H9 (cell line): ENCODE results near the gene KCNJ12. TPM values are rescaled to one million over a fixed set of nuclear protein-coding genes. Genes with fewer than 3 reads are reported as not detected.

Experiments
- DNase-seq: peaks from one replicate; pipeline ENCODE4 v3.0.0-alpha.2; 2017
- H2AFZ ChIP-seq: one replicate; pipeline ENCODE4 v1.6.1; 2013; ENCODE audit warnings: mild to moderate bottlenecking, low read length, control low read depth, moderate library complexity
- H2AK5ac ChIP-seq: 2 replicates; pipeline ENCODE4 v1.6.1; 2013; ENCODE audit warnings: low read length, control low read depth, mixed read lengths; ENCODE audit not compliant: insufficient read length
- H2BK120ac ChIP-seq: one replicate; pipeline ENCODE4 v1.6.1; 2013; ENCODE audit warnings: low read depth, mild to moderate bottlenecking, low read length, control low read depth, inconsistent platforms; ENCODE audit not compliant: poor library complexity, severe bottlenecking
- H2BK12ac ChIP-seq: 2 replicates; pipeline ENCODE4 v1.6.1; 2013; ENCODE audit warnings: low read length, control low read depth, mixed read lengths, low read depth; ENCODE audit not compliant: insufficient read length
- H2BK15ac ChIP-seq: 2 replicates; pipeline ENCODE4 v1.6.1; 2013; ENCODE audit warnings: low read depth, low read length, control low read depth
- H2BK20ac ChIP-seq: one replicate; pipeline ENCODE4 v1.6.1; 2013; ENCODE audit warnings: low read depth, mild to moderate bottlenecking, low read length, control low read depth, inconsistent platforms; ENCODE audit not compliant: poor library complexity, severe bottlenecking
- H2BK5ac ChIP-seq: 2 replicates; pipeline ENCODE4 v1.6.1; 2013; ENCODE audit warnings: low read length, control low read depth, mixed read lengths; ENCODE audit not compliant: insufficient read length
- H3K14ac ChIP-seq: 2 replicates; pipeline ENCODE4 v1.6.1; 2013; ENCODE audit warnings: low read length, control low read depth; ENCODE audit not compliant: insufficient read depth
- H3K18ac ChIP-seq: 2 replicates; pipeline ENCODE4 v1.6.1; 2013; ENCODE audit warnings: low read depth, mild to moderate bottlenecking, mixed read lengths, low read length, control low read depth; ENCODE audit not compliant: insufficient read length
- H3K23ac ChIP-seq: 2 replicates; pipeline ENCODE4 v1.6.1; 2013; ENCODE audit warnings: low read length, control low read depth, mixed read lengths, low read depth; ENCODE audit not compliant: insufficient read length
- H3K23me2 ChIP-seq: 2 replicates; pipeline ENCODE4 v1.6.1; 2013; ENCODE audit warnings: low read depth, mild to moderate bottlenecking, mixed read lengths, low read length, control low read depth; ENCODE audit not compliant: insufficient read length, poor library complexity, severe bottlenecking
- H3K27ac ChIP-seq: 2 replicates; pipeline ENCODE4 v1.5.1; 2013; ENCODE audit warnings: low read length, control low read depth, mixed read lengths, low read depth; ENCODE audit not compliant: insufficient read length
- H3K27me3 ChIP-seq: 2 replicates; pipeline ENCODE4 v1.6.1; 2013; ENCODE audit warnings: low read length, control low read depth, inconsistent platforms; ENCODE audit not compliant: insufficient read depth
- H3K4ac ChIP-seq: 2 replicates; pipeline ENCODE4 v1.6.1; 2013; ENCODE audit warnings: low read depth, mild to moderate bottlenecking, control low read depth, inconsistent platforms, low read length, moderate library complexity
- H3K4me1 ChIP-seq: 2 replicates; pipeline ENCODE4 v1.6.1; 2013; ENCODE audit warnings: low read length, control low read depth, inconsistent platforms; ENCODE audit not compliant: insufficient read depth
- H3K4me2 ChIP-seq: 2 replicates; pipeline ENCODE4 v1.6.1; 2013; ENCODE audit warnings: low read length, control low read depth, mixed read lengths; ENCODE audit not compliant: insufficient read length, insufficient read depth
- H3K56ac ChIP-seq: 2 replicates; pipeline ENCODE4 v1.6.1; 2013; ENCODE audit warnings: low read depth, mild to moderate bottlenecking, mixed read lengths, low read length, control low read depth; ENCODE audit not compliant: insufficient read length
- H3K79me1 ChIP-seq: 2 replicates; pipeline ENCODE4 v1.6.1; 2013; ENCODE audit warnings: low read depth, mild to moderate bottlenecking, moderate library complexity, low read length, control low read depth, inconsistent platforms; ENCODE audit not compliant: insufficient read depth, poor library complexity, severe bottlenecking
- H3K79me2 ChIP-seq: 2 replicates; pipeline ENCODE4 v1.6.1; 2013; ENCODE audit warnings: low read length, control low read depth, inconsistent platforms; ENCODE audit not compliant: insufficient read depth
- H3K9ac ChIP-seq: 2 replicates; pipeline ENCODE4 v1.6.1; 2013; ENCODE audit warnings: low read length, control low read depth, mixed read lengths; ENCODE audit not compliant: insufficient read length; ENCODE audit errors: extremely low read depth
- H3K9me3 ChIP-seq: one replicate; pipeline ENCODE4 v1.6.1; 2013; ENCODE audit warnings: low read depth, low read length, inconsistent platforms; ENCODE audit not compliant: control insufficient read depth
- H3T11ph ChIP-seq: one replicate; pipeline ENCODE4 v1.6.1; 2013; ENCODE audit warnings: mild to moderate bottlenecking, low read length, control low read depth, inconsistent platforms
- H4K20me1 ChIP-seq: one replicate; pipeline ENCODE4 v1.6.1; 2013; ENCODE audit not compliant: control insufficient read depth, insufficient read length, insufficient read depth
- H4K5ac ChIP-seq: 2 replicates; pipeline ENCODE4 v1.6.1; 2013; ENCODE audit warnings: low read depth, mild to moderate bottlenecking, mixed read lengths, low read length, control low read depth; ENCODE audit not compliant: insufficient read length
- H4K8ac ChIP-seq: replicated peaks from 2 replicates; pipeline ENCODE4 v1.6.1; 2013; ENCODE audit warnings: low read length, control low read depth, mixed read lengths, low read depth; ENCODE audit not compliant: insufficient read length
- H4K91ac ChIP-seq: 2 replicates; pipeline ENCODE4 v1.6.1; 2013; ENCODE audit warnings: low read depth, mild to moderate bottlenecking, moderate library complexity, mixed read lengths, low read length, control low read depth; ENCODE audit not compliant: insufficient read length
- H3K27ac Mint-ChIP-seq, 3 experiments: 2 replicates in 2 of 3; 3 replicates in 1 of 3; pipeline ENCODE4 v1.8.0; 2020 to 2021; ENCODE audit warnings: mixed read lengths in 3 of 3, mild to moderate bottlenecking in 1 of 3, moderate library complexity in 1 of 3
- H3K27me3 Mint-ChIP-seq: 2 replicates; pipeline ENCODE4 v1.8.0; 2021; ENCODE audit warnings: low read depth, mild to moderate bottlenecking, moderate library complexity, mixed read lengths
- H3K36me3 Mint-ChIP-seq, 3 experiments: 2 replicates in 2 of 3; 3 replicates in 1 of 3; pipeline ENCODE4 v1.8.0; 2020 to 2021; ENCODE audit warnings: low read depth in 3 of 3, mixed read lengths in 3 of 3; ENCODE audit not compliant: insufficient read depth in 1 of 3
- H3K4me1 Mint-ChIP-seq, 2 experiments: 2 replicates each; pipeline ENCODE4 v1.8.0; 2020; ENCODE audit warnings: mixed read lengths in 2 of 2
- H3K4me3 Mint-ChIP-seq, 2 experiments: 2 replicates in 1 of 2; 3 replicates in 1 of 2; pipeline ENCODE4 v1.8.0; 2020 to 2021; ENCODE audit warnings: mild to moderate bottlenecking in 2 of 2, mixed read lengths in 2 of 2, moderate library complexity in 1 of 2
- H3K9me3 Mint-ChIP-seq, 2 experiments: 2 replicates in 1 of 2; 3 replicates in 1 of 2; pipeline ENCODE4 v1.8.0; 2020; ENCODE audit warnings: mild to moderate bottlenecking in 2 of 2, mixed read lengths in 2 of 2, moderate library complexity in 1 of 2
- CTCF ChIP-seq: fragments of 200-600 bp; sonication (generic); conservative IDR thresholded peaks from 3 replicates; pipeline ENCODE4 v1.8.0; 2021; ENCODE audit warnings: antibody characterized with exemption, mild to moderate bottlenecking
- WGBS: extraction: QIAGEN DNeasy Blood & Tissue Kit; methylation state at CpG from one replicate; pipeline ENCODE4 v1.1.7; 2013; ENCODE audit warnings: missing lambda C conversion rate, low lambda C conversion rate, mixed read lengths; ENCODE audit not compliant: insufficient read length; ENCODE audit errors: extremely low coverage; 5-methylcytosine and 5-hydroxymethylcytosine counted together
- total RNA-seq: library from RNA; stranded (reverse); gene quantifications from 2 replicates; pipeline ENCODE4 v1.2.1, GENCODE V29; 2021

The KCNJ12 gene
- total RNA-seq, 1 experiment from 2014 or later = 0.39 TPM

DNA sequence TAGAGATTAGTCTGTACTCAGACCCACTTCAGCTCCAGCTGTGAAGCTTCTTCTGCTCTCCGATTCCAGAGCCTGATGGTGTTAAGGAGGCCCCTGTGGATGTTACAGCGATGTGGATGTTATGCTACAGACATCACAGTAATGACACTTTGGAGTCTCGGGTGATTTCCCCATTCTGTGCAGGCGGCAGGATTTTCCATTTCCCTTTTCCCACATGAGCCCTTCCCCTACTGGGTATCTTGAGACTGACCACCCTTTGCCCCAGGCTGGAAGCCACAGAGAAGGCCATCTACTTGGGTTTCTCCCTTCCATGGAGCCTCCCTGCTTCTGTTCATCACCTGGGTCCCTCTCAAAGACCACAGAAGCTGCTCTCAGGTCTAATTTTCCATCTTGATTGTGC is 78.3 kb downstream of the KCNJ12 start:
- no peak overlapping the region for H4K91ac ChIP-seq
- no peak overlapping the region for H2AK5ac ChIP-seq
- H2BK12ac ChIP-seq = no peak overlapping the region
- H2BK20ac ChIP-seq = no peak overlapping the region
- H3K4me2 ChIP-seq = no peak overlapping the region
- peaks cover 4% of the 10 kb centered on the region in 2 experiments; a peak in 2 of 5 replicates for H3K9me3 Mint-ChIP-seq
- peaks cover 2% of the 10 kb centered on the region; the same call in 1 of the 2 replicates for H3K4me1 ChIP-seq
- H3K23ac ChIP-seq = no peak overlapping the region
- H3K27ac ChIP-seq = no peak overlapping the region
- H3K36me3 Mint-ChIP-seq = no peaks in the 10 kb centered on the region
- no CpG with 5 or more reads among the region's 4 CpGs for WGBS
- no peak overlapping the region for H2BK15ac ChIP-seq
- H3K9ac ChIP-seq = no peak overlapping the region
- H3K4me1 Mint-ChIP-seq = peaks cover 15 to 34% of the 10 kb centered on the region in 2 experiments
- DNase-seq = no peak
- H3T11ph ChIP-seq = no peak overlapping the region
- H2AFZ ChIP-seq = no peak overlapping the region
- no peak overlapping the region for H4K8ac ChIP-seq
- no peak overlapping the region for H3K18ac ChIP-seq
- no peak overlapping the region for H4K5ac ChIP-seq
- TF ChIP-seq CTCF = no peak
- no peak overlapping the region for H3K4ac ChIP-seq
- H3K27me3 Mint-ChIP-seq = peaks cover 54% of the 10 kb centered on the region
- no peaks in the 10 kb centered on the region for H4K20me1 ChIP-seq
- H3K79me2 ChIP-seq = no peaks in the 10 kb centered on the region
- H3K9me3 ChIP-seq = no peaks in the 10 kb centered on the region
- H2BK120ac ChIP-seq = no peak overlapping the region
- no peak overlapping the region for H2BK5ac ChIP-seq
- no peaks in the 10 kb centered on the region for H3K79me1 ChIP-seq
- no peaks in the 10 kb centered on the region; the same call in 1 of the 2 replicates for H3K27me3 ChIP-seq
- no peak overlapping the region for H3K27ac Mint-ChIP-seq
- H3K56ac ChIP-seq = no peak overlapping the region
- no peak overlapping the region for H3K4me3 Mint-ChIP-seq
- H3K14ac ChIP-seq = no peak overlapping the region
- H3K23me2 ChIP-seq = peaks cover 11% of the 10 kb centered on the region
